Peyer's patch (tissue), 4 donors: ENCODE data around the gene PALD1. TPM values are rescaled to one million over a fixed set of nuclear protein-coding genes. Genes with fewer than 3 reads are reported as not detected.

Experiments used
- DNase-seq, 3 donors: peaks; one replicate each; pipeline ENCODE4 v3.0.0-alpha.2; 2017 to 2019
- H3K27ac ChIP-seq, 4 donors: fragments of 200-600 bp; sonication (generic); one replicate each; pipeline ENCODE4 v1.5.1; 2016 to 2019
- H3K27me3 ChIP-seq, 2 donors: fragments of 200-600 bp; sonication (generic); one replicate each; pipeline ENCODE4 v1.5.1; 2019
- H3K36me3 ChIP-seq, 3 donors: fragments of 200-600 bp; sonication (generic); one replicate each; pipeline ENCODE4 v1.5.1; 2016 to 2019
- H3K4me1 ChIP-seq, 4 donors: fragments of 200-600 bp; sonication (generic); one replicate each; pipeline ENCODE4 v1.5.1; 2016 to 2019
- H3K4me3 ChIP-seq, 4 donors: fragments of 200-600 bp; sonication (generic); 1 replicate in 3 of 4; 2 replicates in 1 of 4; pipeline ENCODE4 v1.5.1; 2016 to 2019; ENCODE audit warnings: mild to moderate bottlenecking in 1 of 4
- H3K9me3 ChIP-seq, 4 donors: fragments of 200-600 bp; sonication (generic); one replicate each; pipeline ENCODE4 v1.5.1; 2016 to 2019; ENCODE audit warnings: mild to moderate bottlenecking in 1 of 4
- POLR2A ChIP-seq, 2 donors: fragments of 450-650 bp; IDR thresholded peaks; one replicate each; pipeline ENCODE4 v1.5.1; 2017; ENCODE audit warnings: antibody characterized with exemption in 2 of 2, mild to moderate bottlenecking in 2 of 2, moderate library complexity in 2 of 2
- total RNA-seq, 4 donors: library from RNA; depleted of rRNA; stranded (reverse); fragments of >200 nt; gene quantifications; one replicate each; pipeline ENCODE4 v1.1.0, GENCODE V29; 2016
- TF ChIP-seq, protein P1 (sequence below), 6 experiments: fragments of 450-650 bp in 4 of 6; fragments of 200-600 bp in 2 of 6; sonication (generic) in 1 of 6; IDR thresholded peaks; one replicate each; pipeline ENCODE4 v1.5.1; 2017 to 2019; ENCODE audit warnings: antibody characterized with exemption in 6 of 6, mild to moderate bottlenecking in 3 of 6, moderate library complexity in 1 of 6

The PALD1 gene
- total RNA-seq, 4 donors from 2014 or later, result 1.2 to 15.7 (median 3.6) TPM

- DNase-seq, result peak in 1 of 3 donors; percentile 61
Observed at GRCh38 chr10:70551971-70552422, 73.4 kb downstream of the PALD1 start.

DNA sequence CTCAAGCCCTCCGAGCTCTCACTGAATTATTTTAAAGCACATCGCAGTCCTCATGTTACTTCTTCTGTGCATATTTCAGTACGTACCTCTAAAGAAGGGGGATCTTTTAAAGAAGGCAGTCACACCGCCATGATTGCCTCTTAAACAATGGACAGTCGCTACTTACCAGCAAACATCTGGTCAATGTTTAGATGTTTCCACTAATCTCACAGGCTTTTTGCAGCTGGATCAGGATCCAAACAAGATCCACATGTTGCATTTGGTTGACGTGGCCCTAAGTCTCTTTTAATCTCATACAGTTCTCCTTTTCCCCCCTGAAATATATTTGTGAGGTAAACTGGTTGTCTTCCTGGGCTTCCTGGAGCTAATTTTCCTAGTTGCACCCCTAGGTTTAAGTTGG lies 74.0 kb downstream of the PALD1 start:
- no peaks in the 10 kb centered on the region for H3K36me3 ChIP-seq
- DNase-seq, result no peak
- peaks cover 0 to 8% (median 0%) of the 10 kb centered on the region in 4 donors for H3K4me1 ChIP-seq
- H3K27ac ChIP-seq, result peak overlapping the region in 1 of 4 donors; percentile 7
- no peak overlapping the region for H3K4me3 ChIP-seq
- H3K27me3 ChIP-seq, result no peaks in the 10 kb centered on the region
- H3K9me3 ChIP-seq, result no peaks in the 10 kb centered on the region
- TF ChIP-seq POLR2A (IDR thresholded peaks at IDR 0.05), result no peak
- TF ChIP-seq, protein P1, sequence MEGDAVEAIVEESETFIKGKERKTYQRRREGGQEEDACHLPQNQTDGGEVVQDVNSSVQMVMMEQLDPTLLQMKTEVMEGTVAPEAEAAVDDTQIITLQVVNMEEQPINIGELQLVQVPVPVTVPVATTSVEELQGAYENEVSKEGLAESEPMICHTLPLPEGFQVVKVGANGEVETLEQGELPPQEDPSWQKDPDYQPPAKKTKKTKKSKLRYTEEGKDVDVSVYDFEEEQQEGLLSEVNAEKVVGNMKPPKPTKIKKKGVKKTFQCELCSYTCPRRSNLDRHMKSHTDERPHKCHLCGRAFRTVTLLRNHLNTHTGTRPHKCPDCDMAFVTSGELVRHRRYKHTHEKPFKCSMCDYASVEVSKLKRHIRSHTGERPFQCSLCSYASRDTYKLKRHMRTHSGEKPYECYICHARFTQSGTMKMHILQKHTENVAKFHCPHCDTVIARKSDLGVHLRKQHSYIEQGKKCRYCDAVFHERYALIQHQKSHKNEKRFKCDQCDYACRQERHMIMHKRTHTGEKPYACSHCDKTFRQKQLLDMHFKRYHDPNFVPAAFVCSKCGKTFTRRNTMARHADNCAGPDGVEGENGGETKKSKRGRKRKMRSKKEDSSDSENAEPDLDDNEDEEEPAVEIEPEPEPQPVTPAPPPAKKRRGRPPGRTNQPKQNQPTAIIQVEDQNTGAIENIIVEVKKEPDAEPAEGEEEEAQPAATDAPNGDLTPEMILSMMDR (IDR thresholded peaks at IDR 0.05), result no peak

More at GRCh38 chr10:70551971-70552422, 73.4 kb downstream of the PALD1 start:
- H3K27me3 ChIP-seq, result no peaks in the 10 kb centered on the region
- H3K9me3 ChIP-seq, result no peaks in the 10 kb centered on the region
- H3K27ac ChIP-seq, result peak overlapping the region in 1 of 4 donors; percentile 44
- H3K4me3 ChIP-seq, result no peak overlapping the region
- H3K36me3 ChIP-seq, result no peaks in the 10 kb centered on the region
- TF ChIP-seq, protein P1 (IDR thresholded peaks at IDR 0.05), result no peak
- no peak for TF ChIP-seq POLR2A (IDR thresholded peaks at IDR 0.05)
- H3K4me1 ChIP-seq, result peaks cover 0 to 8% (median 0%) of the 10 kb centered on the region in 4 donors

- DNase-seq, result peak in 1 of 3 donors; percentile 23
- H3K9me3 ChIP-seq, result no peaks in the 10 kb centered on the region
- no peak overlapping the region for H3K4me3 ChIP-seq
- no peak overlapping the region for H3K27ac ChIP-seq
- no peaks in the 10 kb centered on the region for H3K36me3 ChIP-seq
- TF ChIP-seq POLR2A (IDR thresholded peaks at IDR 0.05), result no peak
- TF ChIP-seq, protein P1 (IDR thresholded peaks at IDR 0.05), result no peak
- H3K27me3 ChIP-seq, result no peaks in the 10 kb centered on the region
- peaks cover 0 to 23% (median 0%) of the 10 kb centered on the region in 4 donors for H3K4me1 ChIP-seq
Observed at GRCh38 chr10:70555371-70555770, 76.8 kb downstream of the PALD1 start.

- H3K36me3 ChIP-seq, result no peaks in the 10 kb centered on the region
- no peak overlapping the region for H3K4me3 ChIP-seq
- peaks cover 0 to 29% (median 0%) of the 10 kb centered on the region in 4 donors for H3K4me1 ChIP-seq
- no peak for DNase-seq
- no peaks in the 10 kb centered on the region for H3K27me3 ChIP-seq
- H3K27ac ChIP-seq, result no peak overlapping the region
- TF ChIP-seq POLR2A (IDR thresholded peaks at IDR 0.05), result no peak
- TF ChIP-seq, protein P1 (IDR thresholded peaks at IDR 0.05), result no peak
- no peaks in the 10 kb centered on the region for H3K9me3 ChIP-seq
Observed at GRCh38 chr10:70557086-70557845, 78.7 kb downstream of the PALD1 start.

- DNase-seq, result peak in 1 of 3 donors; percentile 15
- H3K36me3 ChIP-seq, result no peaks in the 10 kb centered on the region
- H3K4me3 ChIP-seq, result no peak overlapping the region
- no peaks in the 10 kb centered on the region for H3K27me3 ChIP-seq
- peaks cover 0 to 29% (median 0%) of the 10 kb centered on the region in 4 donors for H3K4me1 ChIP-seq
- H3K27ac ChIP-seq, result no peak overlapping the region
- TF ChIP-seq, protein P1 (IDR thresholded peaks at IDR 0.05), result no peak
- no peak for TF ChIP-seq POLR2A (IDR thresholded peaks at IDR 0.05)
- H3K9me3 ChIP-seq, result no peaks in the 10 kb centered on the region
Observed at GRCh38 chr10:70557876-70558275, 79.3 kb downstream of the PALD1 start.
